ENCODE results near the gene GPER1.

DNA sequence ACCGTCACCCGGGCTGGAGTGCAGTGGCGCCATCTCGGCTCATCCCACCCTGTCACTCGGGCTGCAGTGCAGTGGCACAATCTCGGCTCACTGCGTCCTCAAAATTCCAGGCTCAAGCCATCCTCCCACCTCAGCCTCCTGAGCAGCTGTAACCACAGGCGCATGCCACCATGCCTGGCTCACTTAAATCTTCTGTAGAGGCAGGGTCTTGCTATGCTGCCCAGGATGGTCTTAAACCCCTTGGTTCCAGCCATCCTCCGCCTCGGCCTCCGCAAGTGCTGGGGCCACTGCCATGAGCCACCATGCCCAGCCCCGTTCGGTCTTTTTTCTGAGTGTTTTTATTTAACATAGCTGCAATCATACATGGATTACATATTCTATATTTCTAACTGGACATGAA lies 41.5 kb downstream of the GPER1 start:
- TF ChIP-seq, protein P1, sequence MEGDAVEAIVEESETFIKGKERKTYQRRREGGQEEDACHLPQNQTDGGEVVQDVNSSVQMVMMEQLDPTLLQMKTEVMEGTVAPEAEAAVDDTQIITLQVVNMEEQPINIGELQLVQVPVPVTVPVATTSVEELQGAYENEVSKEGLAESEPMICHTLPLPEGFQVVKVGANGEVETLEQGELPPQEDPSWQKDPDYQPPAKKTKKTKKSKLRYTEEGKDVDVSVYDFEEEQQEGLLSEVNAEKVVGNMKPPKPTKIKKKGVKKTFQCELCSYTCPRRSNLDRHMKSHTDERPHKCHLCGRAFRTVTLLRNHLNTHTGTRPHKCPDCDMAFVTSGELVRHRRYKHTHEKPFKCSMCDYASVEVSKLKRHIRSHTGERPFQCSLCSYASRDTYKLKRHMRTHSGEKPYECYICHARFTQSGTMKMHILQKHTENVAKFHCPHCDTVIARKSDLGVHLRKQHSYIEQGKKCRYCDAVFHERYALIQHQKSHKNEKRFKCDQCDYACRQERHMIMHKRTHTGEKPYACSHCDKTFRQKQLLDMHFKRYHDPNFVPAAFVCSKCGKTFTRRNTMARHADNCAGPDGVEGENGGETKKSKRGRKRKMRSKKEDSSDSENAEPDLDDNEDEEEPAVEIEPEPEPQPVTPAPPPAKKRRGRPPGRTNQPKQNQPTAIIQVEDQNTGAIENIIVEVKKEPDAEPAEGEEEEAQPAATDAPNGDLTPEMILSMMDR (IDR thresholded peaks at IDR 0.05), result no peak
- TF ChIP-seq EZH2 (IDR thresholded peaks at IDR 0.05) (no peak), EZH2phosphoT487 (IDR thresholded peaks at IDR 0.05) (no peak)
